GM23248 (cell line): ENCODE results near the gene TUFT1.

Experiments
- EZH2 ChIP-seq: fragments of 200-600 bp; sonication (generic); IDR thresholded peaks from 2 replicates; pipeline ENCODE4 v1.6.1; 2018; ENCODE audit warnings: antibody characterized with exemption, mild to moderate bottlenecking; ENCODE audit not compliant: insufficient read depth, poor library complexity, severe bottlenecking
- EZH2phosphoT487 ChIP-seq: fragments of 200-600 bp; sonication (generic); IDR thresholded peaks from 2 replicates; pipeline ENCODE4 v1.6.1; 2018; ENCODE audit warnings: antibody characterized with exemption, moderate library complexity, mild to moderate bottlenecking, low read depth; ENCODE audit not compliant: insufficient read depth

- no peak for TF ChIP-seq EZH2phosphoT487
- TF ChIP-seq EZH2, result no peak
Measured at GRCh38 chr1:151495316-151495715, 44.8 kb upstream of the TUFT1 start.
